GM18951 (cell line): Measurements from ENCODE around the gene FAHD1.

Experiments used
- POLR2A ChIP-seq: IDR thresholded peaks from 4 replicates; pipeline ENCODE4 v1.6.1; 2011; ENCODE audit warnings: mild to moderate bottlenecking; ENCODE audit not compliant: insufficient read length, insufficient read depth; ENCODE audit errors: extremely low read depth
- in situ Hi-C: fragments of 300-500 bp; cut with MboI; formaldehyde crosslinking; loops from one replicate; pipeline ENCODE4 v1.12.0; 2022; ENCODE audit warnings: low sequenced_read_pairs, mixed read lengths, inconsistent platforms; ENCODE audit not compliant: unreplicated experiment

The FAHD1 gene

DNA sequence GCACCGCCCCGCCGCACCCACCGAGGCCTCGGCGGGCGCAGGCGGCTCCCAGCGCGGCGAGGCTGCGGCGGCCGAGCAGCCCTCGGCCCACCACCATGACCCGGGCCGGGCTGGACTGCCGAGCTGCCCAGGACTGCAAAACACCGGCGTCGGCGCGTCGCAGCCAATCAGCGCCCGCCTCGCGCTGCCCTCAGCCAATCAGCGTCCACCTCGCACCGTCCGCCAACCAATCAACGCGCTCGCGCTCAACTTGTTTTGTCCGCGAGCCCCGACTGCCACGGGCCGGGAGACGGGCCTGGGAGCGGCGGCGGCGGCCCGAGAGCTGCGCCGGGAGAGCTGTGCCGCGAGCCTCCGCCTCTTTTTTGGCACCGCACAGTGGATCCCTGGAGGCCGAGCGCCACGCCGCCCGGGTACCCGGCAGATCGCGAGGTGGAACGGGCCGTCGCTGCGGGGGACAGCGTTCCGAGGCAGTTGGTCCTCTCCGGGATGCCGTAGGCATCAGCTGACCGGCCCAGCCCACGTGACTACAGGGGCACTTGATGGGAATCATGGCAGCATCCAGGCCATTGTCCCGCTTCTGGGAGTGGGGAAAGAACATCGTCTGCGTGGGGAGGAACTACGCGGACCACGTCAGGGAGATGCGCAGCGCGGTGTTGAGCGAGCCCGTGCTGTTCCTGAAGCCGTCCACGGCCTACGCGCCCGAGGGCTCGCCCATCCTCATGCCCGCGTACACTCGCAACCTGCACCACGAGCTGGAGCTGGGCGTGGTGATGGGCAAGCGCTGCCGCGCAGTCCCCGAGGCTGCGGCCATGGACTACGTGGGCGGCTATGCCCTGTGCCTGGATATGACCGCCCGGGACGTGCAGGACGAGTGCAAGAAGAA lies at the start of gene FAHD1, which contains the start of gene HAGH:
TSS of gene FAHD1 (plus strand) at position 516 of the 883 bp plus-strand sequence. CDS start at position 549, 33 bp downstream.
TSS of gene HAGH (minus strand) at position 135 of the 883 bp plus-strand sequence. CDS start at position 97, 38 bp downstream.
- in situ Hi-C loops = no loop called here
- TF ChIP-seq POLR2A = peak; percentile 61

DNA sequence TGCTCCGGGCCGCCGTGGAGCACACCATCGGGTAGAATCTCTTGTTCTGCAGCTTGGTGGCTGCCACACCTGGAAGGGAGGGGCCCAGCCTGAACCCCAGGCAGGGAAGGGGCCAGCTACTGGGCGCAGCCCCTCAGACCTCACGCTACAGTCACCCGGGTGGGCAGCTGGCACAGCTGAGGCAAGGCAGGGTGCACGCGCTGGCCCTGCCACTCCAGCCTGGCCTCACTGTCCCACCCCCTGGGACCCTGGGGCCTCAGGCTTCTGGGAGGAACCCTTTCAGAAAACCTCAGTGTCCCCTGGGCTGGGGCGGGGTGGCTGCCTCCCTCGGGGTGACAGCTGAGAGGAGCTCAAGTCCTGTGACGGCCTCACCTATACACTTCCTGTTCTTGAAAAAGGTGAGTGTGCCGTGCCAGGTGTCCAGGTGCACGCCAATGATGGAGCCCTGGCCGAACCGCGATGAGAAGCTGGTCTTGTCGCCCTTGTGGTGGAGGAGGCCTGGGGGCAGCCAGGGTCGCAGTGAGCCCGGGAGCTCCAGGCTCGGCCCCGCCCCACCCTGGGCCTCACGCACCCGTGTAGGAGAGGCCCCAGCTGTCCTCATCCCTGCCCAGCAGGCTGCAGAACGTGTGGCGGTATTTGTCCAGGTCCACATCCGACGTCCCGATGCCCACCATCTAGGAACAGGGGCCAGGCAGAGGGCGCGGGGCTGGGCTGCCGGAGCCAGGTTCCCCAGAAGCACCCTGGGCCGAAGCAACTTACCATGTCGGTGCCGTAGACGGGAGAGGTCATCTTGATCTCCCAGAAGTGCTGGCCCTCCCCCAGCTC lies 49.4 kb upstream of the FAHD1 start:
- in situ Hi-C loops = no loop called here
- TF ChIP-seq POLR2A = no peak

DNA sequence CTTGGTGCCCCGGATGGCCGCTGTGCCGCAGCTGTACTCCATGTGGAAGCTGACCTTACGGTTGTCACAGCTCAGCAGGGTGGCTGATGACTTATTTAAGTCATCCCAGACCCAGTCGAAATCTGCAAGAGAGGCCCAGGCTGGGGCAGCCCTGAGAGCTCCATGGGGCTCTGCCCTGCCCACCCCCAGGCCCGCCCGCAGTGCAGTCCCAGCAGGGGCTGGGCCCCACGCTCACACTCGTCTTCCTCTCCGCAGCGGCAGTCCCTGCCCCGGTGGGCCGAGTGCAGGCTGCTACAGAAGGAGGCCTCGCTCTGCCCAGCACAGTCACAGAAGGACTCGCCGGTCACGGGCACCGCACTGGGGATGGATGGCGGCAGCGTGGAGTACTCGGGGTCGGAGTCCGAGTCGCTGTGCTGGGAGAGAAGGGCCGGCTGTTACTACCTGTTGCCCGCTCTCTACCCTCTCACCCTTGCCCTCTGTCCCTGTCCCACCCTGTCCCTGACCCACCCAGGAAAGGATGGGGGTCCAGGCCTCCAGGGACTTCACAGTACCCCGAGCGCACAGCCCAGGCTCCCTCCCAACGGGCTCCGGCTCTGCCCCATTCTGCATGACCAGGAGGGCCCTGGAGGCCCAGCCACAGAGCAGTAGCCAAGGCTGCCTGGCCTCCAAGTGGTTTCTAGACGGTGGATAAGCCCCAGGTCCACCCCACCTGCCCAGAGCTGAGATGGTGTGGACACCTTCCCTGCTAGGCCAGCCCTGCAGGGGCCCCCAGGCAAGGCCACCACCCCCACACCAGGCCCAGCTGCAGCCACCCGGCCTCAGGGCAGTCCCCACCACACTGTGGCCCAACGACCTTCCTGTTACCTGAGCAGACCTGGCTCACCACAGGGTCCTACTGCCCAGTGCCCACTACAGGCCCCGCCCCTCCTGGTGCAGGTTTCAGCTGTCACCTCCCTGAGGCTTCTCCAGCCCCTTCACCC lies 48.5 kb upstream of the FAHD1 start:
- in situ Hi-C loops = no loop called here
- no peak for TF ChIP-seq POLR2A

DNA sequence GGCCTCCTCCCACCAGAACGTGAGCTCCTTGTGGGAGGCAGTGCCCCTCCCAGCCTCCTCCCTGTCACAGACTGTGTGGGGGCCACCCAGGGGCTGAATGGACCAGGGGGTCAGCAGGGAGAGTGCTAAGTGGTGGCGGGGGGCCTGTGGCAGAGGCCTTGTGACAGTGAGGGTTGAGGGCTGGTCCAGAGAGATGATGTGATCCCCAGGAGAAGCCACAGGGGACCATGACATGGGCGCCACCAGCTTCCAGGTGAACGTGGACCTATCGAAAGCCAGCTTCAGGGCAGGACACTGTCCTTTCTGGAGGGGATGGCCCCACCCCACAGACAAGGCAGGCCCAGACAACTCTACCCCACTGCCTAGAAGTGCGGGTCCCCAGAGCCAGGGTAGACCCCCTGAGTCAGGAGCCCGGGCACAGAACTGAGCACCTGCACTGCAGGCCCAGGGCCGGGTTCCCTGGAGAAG lies 47.7 kb upstream of the FAHD1 start:
- in situ Hi-C loops = no loop called here
- TF ChIP-seq POLR2A = no peak

DNA sequence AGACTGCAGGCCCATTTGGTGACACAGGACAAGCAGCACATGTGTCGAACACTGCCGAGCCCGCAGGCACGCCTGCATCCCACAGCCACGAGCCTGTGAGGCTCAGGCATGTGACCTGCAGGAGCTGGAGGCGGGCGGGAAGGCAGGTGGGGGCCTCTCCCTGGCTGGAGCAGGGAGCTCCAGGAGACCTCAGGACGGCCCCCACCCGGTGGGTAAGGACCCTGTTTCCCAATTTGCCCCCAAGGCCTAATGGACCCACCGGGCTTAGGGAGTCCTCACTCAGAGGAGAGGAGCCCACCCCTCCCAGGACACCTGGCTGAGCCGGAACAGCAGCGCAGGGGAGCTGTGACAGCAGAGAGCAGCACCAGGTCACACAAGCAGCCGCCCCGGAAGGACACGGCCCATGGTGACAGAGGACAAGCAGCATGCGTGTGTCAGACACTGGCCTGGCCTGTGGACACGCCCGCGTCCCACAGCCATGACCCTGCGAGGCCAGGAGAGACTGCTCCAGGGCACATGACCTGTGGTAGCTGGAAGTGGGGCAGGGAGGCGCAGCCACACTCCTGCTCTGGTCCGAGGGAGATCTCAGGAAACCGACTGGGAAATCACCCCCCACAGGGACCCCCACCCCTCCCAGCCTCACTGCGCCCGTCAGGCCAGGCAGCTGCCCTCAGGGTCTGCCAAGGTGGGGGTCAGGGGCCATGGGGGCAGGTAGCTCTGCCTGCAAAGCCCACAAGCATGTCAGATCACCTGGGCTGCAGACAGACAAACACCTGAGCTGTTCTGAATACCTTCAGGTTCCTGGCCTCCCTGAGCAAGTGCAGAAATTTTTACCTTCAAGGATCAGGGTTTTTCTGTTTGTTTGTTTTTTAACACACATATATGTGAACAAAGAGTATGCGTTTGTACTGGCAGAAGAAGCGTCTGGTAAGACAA lies 47.0 kb upstream of the FAHD1 start:
- in situ Hi-C loops = no loop called here
- TF ChIP-seq POLR2A = no peak

DNA sequence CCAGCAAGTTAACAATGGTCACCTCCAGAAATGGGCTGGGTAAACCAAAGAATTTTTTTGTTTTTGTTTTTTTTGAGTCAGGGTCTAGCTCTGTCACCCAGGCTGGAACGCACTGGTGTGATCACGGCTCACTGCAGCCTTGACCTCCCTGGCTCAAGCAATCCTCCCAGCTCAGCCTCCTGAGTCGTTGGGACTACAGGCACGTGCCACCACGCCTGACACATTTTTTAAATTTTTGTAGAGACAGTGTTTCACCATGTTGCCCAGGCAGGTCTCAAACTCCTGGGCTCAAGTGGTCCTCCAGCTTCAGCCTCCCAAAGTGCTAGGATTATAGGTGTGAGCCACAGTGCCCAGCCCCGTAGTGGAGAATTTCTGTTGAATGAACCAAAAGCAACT lies 46.3 kb upstream of the FAHD1 start:
- in situ Hi-C loops = no loop called here
- no peak for TF ChIP-seq POLR2A

DNA sequence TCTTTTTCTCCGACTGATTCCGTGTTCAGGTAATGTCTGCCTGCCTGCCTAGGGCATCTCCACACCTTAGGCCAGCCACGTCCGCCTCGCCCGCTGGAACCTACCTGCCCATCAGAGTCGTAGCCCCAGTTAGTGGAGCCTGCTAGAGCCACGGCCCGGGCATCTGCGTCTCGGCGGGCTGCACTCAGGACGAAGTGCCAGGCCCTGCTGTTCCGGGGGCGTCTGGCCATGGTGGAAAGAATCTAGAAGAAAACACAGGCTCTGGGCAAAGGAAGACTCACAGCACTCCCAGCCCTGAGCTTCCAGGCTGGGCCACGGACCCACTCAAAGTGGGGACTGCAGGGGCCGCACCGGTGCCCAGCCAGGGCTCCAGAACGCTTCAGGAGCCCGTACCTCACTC lies 45.8 kb upstream of the FAHD1 start:
- in situ Hi-C loops = no loop called here
- TF ChIP-seq POLR2A = no peak

DNA sequence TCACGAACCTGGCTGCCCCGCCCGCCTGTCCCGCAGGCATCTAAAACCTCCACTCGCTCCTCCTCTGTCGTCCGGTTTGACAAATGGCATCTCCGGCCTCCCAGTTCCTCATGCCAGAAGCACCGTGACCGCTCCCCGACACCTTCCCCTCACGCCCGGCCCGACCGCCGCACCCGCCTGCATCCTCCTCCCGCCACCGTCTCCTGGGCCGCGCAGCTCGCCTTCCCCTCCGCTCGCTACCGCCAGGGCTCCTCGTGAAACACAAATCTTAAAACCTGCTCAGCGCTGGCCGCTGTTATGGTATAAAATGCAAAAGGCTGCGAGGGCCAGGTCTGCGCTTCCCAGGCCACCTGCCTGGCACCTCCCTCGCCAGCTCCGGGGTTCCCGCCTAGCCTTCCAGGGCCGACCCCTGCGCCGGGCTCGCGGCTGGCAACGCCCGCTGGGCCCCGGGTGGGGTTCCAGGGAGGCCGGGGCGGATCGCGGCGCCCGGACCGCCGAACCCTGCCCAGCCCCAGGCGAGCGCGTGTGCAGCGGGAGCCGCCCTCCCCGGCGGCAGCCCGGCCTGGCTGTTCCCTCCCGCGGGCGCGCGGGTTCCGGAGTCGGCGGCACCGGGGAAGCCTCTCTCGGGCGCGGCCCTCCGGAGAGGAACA lies 45.1 kb upstream of the FAHD1 start:
- TF ChIP-seq POLR2A = peak; percentile 9
- in situ Hi-C loops = no loop called here

DNA sequence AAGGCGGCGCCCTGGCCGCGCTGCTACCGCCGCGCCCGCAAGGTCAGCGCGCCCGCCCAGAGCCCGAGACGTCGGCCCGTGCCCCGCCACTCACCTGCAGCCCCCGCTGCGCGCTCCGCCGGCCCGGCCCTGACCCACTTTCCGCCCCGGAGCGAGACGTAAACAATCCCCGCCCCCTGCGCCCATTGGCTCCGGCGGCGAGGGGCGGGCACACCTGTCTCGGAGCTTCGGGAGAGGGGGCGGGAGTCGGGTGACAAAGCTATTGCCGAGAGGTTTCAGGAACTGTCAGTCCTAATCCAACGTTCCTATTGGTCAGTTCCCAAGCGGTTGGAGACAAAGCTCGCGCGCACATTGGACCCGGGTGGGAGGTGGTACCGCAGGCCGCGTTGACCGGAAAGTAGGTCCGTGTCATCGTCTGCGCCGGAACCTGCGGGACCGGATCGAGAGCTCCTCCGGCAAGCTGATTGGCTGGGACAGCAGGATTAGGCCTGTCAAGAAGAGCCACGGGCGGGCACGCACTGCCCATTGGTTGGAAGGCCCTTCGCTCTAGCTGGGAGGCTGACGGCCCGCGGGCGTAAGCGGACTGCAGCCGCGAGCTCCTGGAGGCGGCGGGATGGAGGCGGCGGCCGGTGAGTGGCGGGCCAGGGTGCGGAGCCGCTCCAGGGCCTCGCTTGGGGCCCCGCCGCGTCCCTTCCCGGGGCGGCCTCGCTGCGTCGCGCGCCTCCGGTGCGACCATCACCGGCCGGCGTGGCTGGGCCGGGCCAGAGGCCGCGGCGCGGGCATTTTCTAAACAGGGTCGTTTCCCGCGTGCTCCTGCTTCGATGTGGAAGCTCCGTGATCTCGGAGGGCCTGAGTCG lies 44.4 kb upstream of the FAHD1 start, which contains the start of the genes NUBP2 and SPSB3:
TSS of gene NUBP2 (plus strand) at position 553 of the 857 bp plus-strand sequence. CDS start at position 614, 61 bp downstream.
TSS of gene SPSB3 (minus strand) at position 164 of the 857 bp plus-strand sequence. CDS start 1,088 bp downstream, outside the sequence.
- TF ChIP-seq POLR2A = peak; percentile 76
- in situ Hi-C loops = no loop called here
